CD8-positive, alpha-beta memory T cell (primary cell): ENCODE data around the gene CNGB1. TPM values are rescaled to one million over a fixed set of nuclear protein-coding genes. Genes with fewer than 3 reads are reported as not detected.
"Not testable (repeated sequence)": the region's sequence is repeated elsewhere in the genome, so short reads cannot be mapped to it uniquely, and the experiment has no call there.

ENCODE experiments used
- CTCF ChIA-PET: fragments of 350-600 bp; sonication (Branson Sonifier 250); formaldehyde crosslinking; loops from one replicate; lab custom pipeline; 2021; ENCODE audit warnings: antibody characterized with exemption; lab: Charles Lee
- POLR2A ChIA-PET: fragments of 350-600 bp; sonication (Branson Sonifier 250); formaldehyde crosslinking; loops from one replicate; lab custom pipeline; 2021; ENCODE audit warnings: antibody characterized with exemption; lab: Charles Lee
- DNase-seq, 5 donors: peaks; one replicate each; pipeline versions ENCODE4 v3.0.0 to v3.0.0-alpha.2; 2020 to 2022; ENCODE audit warnings: mixed read lengths in 1 of 5
- H3K27ac ChIP-seq: one replicate; pipeline ENCODE4 v1.7.0; 2013; ENCODE audit warnings: low read depth, mild to moderate bottlenecking, low read length, moderate library complexity
- H3K27me3 ChIP-seq: 2 replicates; pipeline ENCODE4 v1.7.0; 2013; ENCODE audit warnings: low read length, mild to moderate bottlenecking; ENCODE audit not compliant: insufficient read depth, poor library complexity, severe bottlenecking
- H3K36me3 ChIP-seq: 2 replicates; pipeline ENCODE4 v1.7.0; 2013; ENCODE audit warnings: mild to moderate bottlenecking, low read length, moderate library complexity; ENCODE audit not compliant: insufficient read depth
- H3K4me1 ChIP-seq: 2 replicates; pipeline ENCODE4 v1.7.0; 2013; ENCODE audit warnings: mild to moderate bottlenecking, low read length, moderate library complexity; ENCODE audit not compliant: insufficient read depth
- H3K4me3 ChIP-seq: 2 replicates; pipeline ENCODE4 v1.7.0; 2013; ENCODE audit warnings: mild to moderate bottlenecking, low read length
- H3K9me3 ChIP-seq: 2 replicates; pipeline ENCODE4 v1.7.0; 2013; ENCODE audit warnings: mild to moderate bottlenecking, low read length
- H3K27ac Mint-ChIP-seq, 8 donors: one replicate each; pipeline ENCODE4 v1.8.0; 2020 to 2021; ENCODE audit warnings: mixed read lengths in 8 of 8, mild to moderate bottlenecking in 6 of 8, inconsistent platforms in 3 of 8, moderate library complexity in 3 of 8
- H3K27me3 Mint-ChIP-seq, 2 donors: one replicate each; pipeline ENCODE4 v1.8.0; 2020 to 2021; ENCODE audit warnings: mixed read lengths in 2 of 2, mild to moderate bottlenecking in 1 of 2, moderate library complexity in 1 of 2
- H3K36me3 Mint-ChIP-seq, 3 donors: one replicate each; pipeline ENCODE4 v1.8.0; 2020 to 2021; ENCODE audit warnings: mixed read lengths in 3 of 3, inconsistent platforms in 1 of 3, mild to moderate bottlenecking in 1 of 3
- H3K4me1 Mint-ChIP-seq, 3 donors: one replicate each; pipeline ENCODE4 v1.8.0; 2020 to 2021; ENCODE audit warnings: mixed read lengths in 3 of 3, inconsistent platforms in 1 of 3, mild to moderate bottlenecking in 1 of 3
- H3K4me3 Mint-ChIP-seq, 7 donors: one replicate each; pipeline ENCODE4 v1.8.0; 2020 to 2021; ENCODE audit warnings: mixed read lengths in 7 of 7, mild to moderate bottlenecking in 6 of 7, moderate library complexity in 4 of 7, inconsistent platforms in 2 of 7
- H3K9me3 Mint-ChIP-seq, 5 donors: one replicate each; pipeline ENCODE4 v1.8.0; 2020 to 2022; ENCODE audit warnings: mixed read lengths in 5 of 5, mild to moderate bottlenecking in 3 of 5, moderate library complexity in 2 of 5, inconsistent platforms in 1 of 5
- polyA plus RNA-seq: library from polyadenylated mRNA; unstranded; fragments of 300-500 nt; fragmentation: Illumina TruSeq; gene quantifications from one replicate; pipeline ENCODE4 v1.2.3, GENCODE V29; 2021
- total RNA-seq, 2 experiments: library from RNA; stranded (reverse); gene quantifications; one replicate each; pipeline ENCODE4 v1.2.3, GENCODE V29; 2021

The CNGB1 gene
- total and polyA plus RNA-seq, 3 experiments from 2014 or later: not detected

DNA sequence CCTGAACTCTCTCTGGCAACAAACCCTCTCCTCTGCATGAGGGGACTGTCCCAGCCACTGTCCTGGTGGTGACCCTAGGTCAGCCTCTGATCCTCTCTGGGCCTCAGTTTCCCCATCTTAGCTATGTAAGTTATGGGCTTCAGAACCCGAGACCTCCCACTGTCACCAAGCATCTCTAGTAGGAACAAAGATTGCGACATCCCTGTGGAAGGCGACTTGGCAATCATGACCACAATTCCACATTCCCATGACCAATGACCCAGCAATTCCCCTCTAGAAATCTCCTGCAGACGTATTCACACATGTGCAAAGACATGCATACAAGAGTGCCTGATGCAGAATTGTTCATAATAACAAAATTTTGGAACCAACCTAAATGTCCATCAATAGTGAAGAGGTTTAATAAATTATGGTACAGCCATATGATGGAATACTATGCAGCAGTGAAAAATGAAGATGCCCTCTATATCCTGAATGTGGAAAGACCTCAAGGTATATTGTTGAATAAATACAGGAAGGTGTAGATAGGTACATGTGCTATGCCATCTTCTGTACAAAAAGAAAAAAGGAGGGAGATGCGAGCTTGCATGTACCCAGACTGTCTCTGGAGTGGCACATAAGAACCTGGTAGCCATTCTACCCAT lies 21.2 kb downstream of the CNGB1 start:
- Mint-ChIP-seq H3K36me3 (no peaks in the 10 kb centered on the region), H3K27me3 (peaks cover 0 to 10% of the 10 kb centered on the region in 2 donors), H3K4me3 (no peak overlapping the region), H3K27ac (no peak overlapping the region), H3K4me1 (no peaks in the 10 kb centered on the region), H3K9me3 (no peaks in the 10 kb centered on the region)
- ChIA-PET POLR2A (no interaction called here), CTCF (no interaction called here)
- H3K4me3 ChIP-seq: no peak overlapping the region
- H3K4me1 ChIP-seq: no peaks in the 10 kb centered on the region
- DNase-seq: no peak
- no peaks in the 10 kb centered on the region for H3K9me3 ChIP-seq
- H3K27ac ChIP-seq: no peak overlapping the region
- no peaks in the 10 kb centered on the region for H3K27me3 ChIP-seq
- H3K36me3 ChIP-seq: no peaks in the 10 kb centered on the region

DNA sequence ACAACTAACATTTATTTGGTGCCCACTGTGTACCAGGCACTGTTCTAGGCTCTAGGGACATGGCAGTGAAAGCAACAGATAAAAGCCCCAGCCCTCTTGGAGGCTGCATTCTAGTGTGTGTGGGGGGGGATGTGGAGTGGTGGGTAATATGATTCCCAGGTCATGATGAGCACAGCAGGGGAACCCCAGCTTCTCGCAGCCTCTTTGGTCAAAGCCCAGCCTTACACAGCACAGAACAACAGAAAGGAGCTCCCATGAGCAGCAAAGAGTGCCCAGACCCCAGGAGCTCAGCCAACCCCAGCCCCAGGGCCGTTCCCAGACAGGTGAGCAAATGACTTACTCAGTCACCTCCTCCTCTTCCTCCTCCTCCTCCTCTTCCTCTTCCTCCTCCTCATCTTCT lies 21.9 kb downstream of the CNGB1 start:
- H3K27me3 ChIP-seq: no peaks in the 10 kb centered on the region
- no peak for DNase-seq
- no peaks in the 10 kb centered on the region for H3K36me3 Mint-ChIP-seq
- no peak overlapping the region for H3K27ac ChIP-seq
- no peaks in the 10 kb centered on the region for H3K9me3 ChIP-seq
- H3K9me3 Mint-ChIP-seq: no peaks in the 10 kb centered on the region
- H3K27ac Mint-ChIP-seq: no peak overlapping the region
- no peaks in the 10 kb centered on the region for H3K4me1 Mint-ChIP-seq
- ChIA-PET POLR2A (no interaction called here), CTCF (no interaction called here)
- H3K4me3 Mint-ChIP-seq: no peak overlapping the region
- peaks cover 0 to 10% of the 10 kb centered on the region in 2 donors for H3K27me3 Mint-ChIP-seq
- H3K4me3 ChIP-seq: no peak overlapping the region
- H3K36me3 ChIP-seq: no peaks in the 10 kb centered on the region
- no peaks in the 10 kb centered on the region for H3K4me1 ChIP-seq

DNA sequence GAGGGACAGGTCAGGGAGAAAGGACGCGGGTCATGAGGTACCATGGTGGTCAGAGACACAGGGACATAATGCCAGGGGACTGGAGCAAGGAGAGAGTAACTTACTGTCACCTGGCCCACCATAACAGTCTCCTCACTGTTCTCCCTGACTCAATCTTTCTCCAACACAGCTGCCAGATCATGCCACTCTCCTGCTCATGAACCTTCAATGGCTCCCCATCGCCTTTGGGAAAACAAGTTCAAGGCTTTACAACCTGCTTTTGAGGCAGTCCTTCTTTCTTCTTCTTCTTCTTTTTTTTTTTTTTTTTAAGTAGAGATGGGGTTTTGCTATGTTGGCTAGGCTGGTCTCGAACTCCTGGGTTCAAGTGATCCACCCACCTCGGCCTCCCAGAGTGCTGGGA lies 22.9 kb downstream of the CNGB1 start:
- Histone ChIP-seq H3K9me3 (no peaks in the 10 kb centered on the region), H3K27ac (no peak overlapping the region), H3K4me1 (no peaks in the 10 kb centered on the region), H3K27me3 (no peaks in the 10 kb centered on the region), H3K36me3 (no peaks in the 10 kb centered on the region), H3K4me3 (no peak overlapping the region)
- no peak for DNase-seq
- Mint-ChIP-seq H3K27me3 (peaks cover 0 to 10% of the 10 kb centered on the region in 2 donors), H3K36me3 (no peaks in the 10 kb centered on the region), H3K27ac (no peak overlapping the region), H3K9me3 (no peaks in the 10 kb centered on the region), H3K4me3 (no peak overlapping the region), H3K4me1 (no peaks in the 10 kb centered on the region)
- CTCF ChIA-PET: no interaction called here
- POLR2A ChIA-PET: no interaction called here

DNA sequence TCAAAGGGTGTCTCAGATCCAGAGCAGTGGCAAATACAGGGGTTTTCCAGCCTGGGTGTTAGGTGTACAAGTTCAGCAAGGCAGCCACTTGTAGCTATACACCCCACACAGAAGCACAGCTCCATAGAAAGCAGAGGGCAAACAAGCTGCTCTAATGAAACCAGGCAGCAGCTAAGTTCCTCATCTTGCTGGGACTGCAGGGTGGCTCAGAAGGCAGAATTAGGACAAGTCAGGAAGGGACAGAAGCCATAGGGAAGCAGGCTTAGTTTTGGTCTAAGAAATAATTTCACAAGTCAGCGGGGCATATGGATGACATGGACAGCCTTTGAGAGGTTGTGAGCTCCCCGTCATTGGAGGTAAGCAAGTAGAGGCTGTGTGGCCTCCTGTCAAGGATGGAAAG lies 23.7 kb downstream of the CNGB1 start:
- ChIA-PET POLR2A (no interaction called here), CTCF (no interaction called here)
- no peak for DNase-seq
- Mint-ChIP-seq H3K9me3 (no peaks in the 10 kb centered on the region), H3K36me3 (no peaks in the 10 kb centered on the region), H3K4me1 (no peaks in the 10 kb centered on the region), H3K4me3 (no peak overlapping the region), H3K27ac (no peak overlapping the region), H3K27me3 (peaks cover 0 to 10% of the 10 kb centered on the region in 2 donors)
- Histone ChIP-seq H3K4me3 (no peak overlapping the region), H3K9me3 (no peaks in the 10 kb centered on the region), H3K36me3 (no peaks in the 10 kb centered on the region), H3K27ac (no peak overlapping the region), H3K27me3 (no peaks in the 10 kb centered on the region), H3K4me1 (no peaks in the 10 kb centered on the region)

DNA sequence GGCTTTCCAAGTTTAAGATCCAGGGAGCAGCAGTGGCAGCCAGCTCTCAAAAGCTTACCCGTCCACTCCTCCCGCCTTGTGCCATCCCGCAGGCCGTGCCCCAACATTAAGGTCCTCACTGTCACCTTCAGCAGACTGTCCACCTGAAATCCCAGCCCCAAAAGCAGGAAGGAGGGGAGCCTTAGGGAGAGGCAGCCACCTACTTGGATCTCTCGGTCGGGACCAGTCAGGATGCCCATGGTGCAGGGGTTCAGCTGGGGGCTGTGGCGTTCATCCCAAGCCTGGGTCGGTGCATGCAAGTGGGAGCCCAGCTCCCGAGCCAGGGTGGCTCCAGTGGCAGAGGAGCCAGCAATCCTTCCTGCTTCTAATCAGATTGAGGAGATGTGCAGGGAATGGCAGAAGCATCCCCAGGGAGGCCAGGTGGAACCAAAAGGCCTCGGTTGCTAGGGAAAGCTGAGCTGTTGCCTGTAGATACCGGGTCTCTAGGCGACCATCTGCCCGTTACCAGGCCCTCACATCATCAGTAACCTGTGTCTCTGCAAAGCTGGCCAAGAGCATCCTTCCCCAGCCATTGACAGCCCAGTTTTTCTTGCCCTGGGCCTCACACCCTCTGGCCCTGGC lies 24.6 kb downstream of the CNGB1 start:
- no peak overlapping the region for H3K4me3 ChIP-seq
- H3K36me3 ChIP-seq: no peaks in the 10 kb centered on the region
- H3K27ac ChIP-seq: no peak overlapping the region
- DNase-seq: no peak
- Mint-ChIP-seq H3K27ac (peak overlapping the region in 1 of 8 donors; percentile 54), H3K36me3 (no peaks in the 10 kb centered on the region), H3K4me3 (no peak overlapping the region), H3K27me3 (peaks cover 2 to 10% of the 10 kb centered on the region in 2 donors), H3K9me3 (no peaks in the 10 kb centered on the region), H3K4me1 (no peaks in the 10 kb centered on the region)
- no peaks in the 10 kb centered on the region for H3K27me3 ChIP-seq
- no peaks in the 10 kb centered on the region for H3K4me1 ChIP-seq
- CTCF ChIA-PET: no interaction called here
- POLR2A ChIA-PET: no interaction called here
- no peaks in the 10 kb centered on the region for H3K9me3 ChIP-seq

DNA sequence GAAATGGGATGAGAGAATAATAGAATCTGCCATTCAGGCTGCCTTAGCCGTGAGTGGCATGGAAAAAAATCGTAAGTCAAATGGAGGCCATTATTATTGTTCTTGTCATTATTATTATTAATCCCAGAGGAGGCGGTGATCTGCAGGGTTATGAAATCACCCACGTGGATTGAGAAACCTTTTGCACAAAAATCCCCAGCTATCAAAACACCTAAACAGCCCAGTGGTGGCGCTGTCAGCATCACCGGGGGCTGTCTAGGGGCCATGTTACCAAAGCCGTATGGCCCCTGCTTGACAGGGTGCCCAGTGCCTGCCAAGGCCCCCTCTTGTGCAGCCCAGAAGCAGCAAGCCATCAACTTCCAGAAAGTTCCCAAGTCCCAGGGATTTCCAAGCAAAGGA lies 25.2 kb downstream of the CNGB1 start:
- H3K4me1 ChIP-seq: no peaks in the 10 kb centered on the region
- H3K27ac Mint-ChIP-seq: no peak overlapping the region
- no peak overlapping the region for H3K4me3 ChIP-seq
- no peaks in the 10 kb centered on the region for H3K9me3 ChIP-seq
- no peak overlapping the region for H3K4me3 Mint-ChIP-seq
- H3K27me3 Mint-ChIP-seq: peaks cover 2 to 9% of the 10 kb centered on the region in 2 donors
- no peaks in the 10 kb centered on the region for H3K4me1 Mint-ChIP-seq
- no peaks in the 10 kb centered on the region for H3K36me3 Mint-ChIP-seq
- no peaks in the 10 kb centered on the region for H3K36me3 ChIP-seq
- no peaks in the 10 kb centered on the region for H3K9me3 Mint-ChIP-seq
- no peak overlapping the region for H3K27ac ChIP-seq
- POLR2A ChIA-PET: no interaction called here
- CTCF ChIA-PET: no interaction called here
- no peaks in the 10 kb centered on the region for H3K27me3 ChIP-seq
- no peak for DNase-seq

DNA sequence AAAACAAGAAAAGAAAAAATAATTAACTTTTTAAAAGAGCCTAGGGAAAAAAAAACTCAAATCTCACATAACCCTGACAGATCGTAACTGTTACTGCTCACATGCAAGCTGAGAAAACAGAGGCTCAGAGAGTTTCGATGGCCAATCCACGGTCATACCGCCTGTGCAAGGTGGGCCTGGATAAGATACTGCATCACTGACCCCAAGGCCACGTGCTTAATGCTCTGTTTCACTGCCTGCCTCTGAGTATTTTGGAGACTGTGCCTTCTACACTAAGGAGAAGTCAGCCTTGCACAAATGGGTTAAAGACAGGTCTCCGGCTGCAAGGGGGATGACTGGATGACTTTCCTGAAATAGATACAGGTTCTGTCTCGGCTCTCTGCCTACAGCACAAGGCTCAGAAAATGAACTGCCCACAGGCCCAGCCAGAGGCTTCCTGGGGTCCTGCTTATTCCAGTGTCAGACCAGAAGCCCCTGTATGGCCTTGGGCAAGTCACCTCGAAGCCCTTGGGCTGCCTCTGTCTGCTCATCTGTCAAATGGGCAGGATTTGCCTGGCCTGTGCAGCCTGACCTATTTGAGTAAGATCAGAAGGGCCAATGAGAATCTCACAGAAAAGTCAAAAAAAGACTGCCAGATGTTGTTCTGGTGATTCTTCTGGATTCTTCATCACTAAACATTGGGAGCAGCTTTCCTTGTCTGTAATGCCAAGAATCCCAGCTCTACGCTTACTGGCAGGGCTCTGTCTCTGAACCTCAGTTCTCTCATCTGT lies 25.8 kb downstream of the CNGB1 start:
- H3K9me3 ChIP-seq: no peaks in the 10 kb centered on the region
- Mint-ChIP-seq H3K9me3 (no peaks in the 10 kb centered on the region), H3K27me3 (peaks cover 2 to 12% of the 10 kb centered on the region in 2 donors), H3K4me1 (no peaks in the 10 kb centered on the region), H3K27ac (no peak overlapping the region), H3K36me3 (no peaks in the 10 kb centered on the region), H3K4me3 (no peak overlapping the region)
- ChIA-PET CTCF (no interaction called here), POLR2A (no interaction called here)
- H3K27me3 ChIP-seq: no peaks in the 10 kb centered on the region
- H3K4me1 ChIP-seq: no peaks in the 10 kb centered on the region
- H3K4me3 ChIP-seq: no peak overlapping the region
- no peak for DNase-seq
- no peak overlapping the region for H3K27ac ChIP-seq
- no peaks in the 10 kb centered on the region for H3K36me3 ChIP-seq

DNA sequence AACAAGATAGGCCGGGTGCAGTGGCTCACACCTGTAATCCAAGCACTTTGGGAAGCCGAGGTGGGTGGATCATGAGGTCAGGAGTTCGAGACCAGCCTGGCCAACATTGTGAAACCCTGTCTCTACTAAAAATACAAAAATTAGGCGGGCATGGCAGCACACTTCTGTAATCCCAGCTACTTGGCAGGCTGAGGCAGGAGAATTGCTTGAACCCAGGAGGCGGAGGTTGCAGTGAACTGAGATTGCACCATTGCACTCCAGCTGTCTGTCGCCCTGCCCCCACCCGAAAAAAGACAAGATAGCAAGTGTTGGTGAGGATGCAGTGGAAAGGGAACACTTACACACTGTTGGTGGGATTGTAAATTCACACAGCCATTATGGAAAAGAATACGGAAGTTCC lies 27.5 kb downstream of the CNGB1 start:
- H3K9me3 ChIP-seq, H3K27me3 ChIP-seq, H3K4me1 ChIP-seq, H3K4me1 Mint-ChIP-seq, H3K9me3 Mint-ChIP-seq, CTCF ChIA-PET, H3K4me3 Mint-ChIP-seq, H3K4me3 ChIP-seq, POLR2A ChIA-PET, H3K27ac ChIP-seq, H3K36me3 ChIP-seq, H3K36me3 Mint-ChIP-seq, H3K27ac Mint-ChIP-seq: not testable (repeated sequence)
- H3K27me3 Mint-ChIP-seq: peaks cover 4 to 10% of the 10 kb centered on the region in 2 donors
- DNase-seq: peak in 1 of 5 donors; percentile 10
